ENCODE data around the gene AVPR1B. TPM values are rescaled to one million over a fixed set of nuclear protein-coding genes. Genes with fewer than 3 reads are reported as not detected.

Gene AVPR1B
- total and polyA plus RNA-seq, 4 donors = not detected

- Histone ChIP-seq H3K4me3 (no peak overlapping the region), H3K4me1 (ENCODE audit: control insufficient read depth in 5 of 5, insufficient read depth in 5 of 5, low read length in 5 of 5) (no peaks in the 10 kb centered on the region), H3K36me3 (ENCODE audit: control insufficient read depth in 4 of 4, insufficient read depth in 4 of 4, low read length in 4 of 4) (no peaks in the 10 kb centered on the region), H3K27me3 (ENCODE audit: control insufficient read depth in 3 of 3, insufficient read depth in 3 of 3, low read length in 2 of 3) (peaks cover 0 to 2% (median 0%) of the 10 kb centered on the region in 3 donors), H3K9ac (ENCODE audit: insufficient read depth in 1 of 2, low read length in 2 of 2) (no peak overlapping the region), H3K9me3 (ENCODE audit: control insufficient read depth in 4 of 4, insufficient read depth in 3 of 4, low read length in 3 of 4) (peaks cover 0 to 2% (median 0%) of the 10 kb centered on the region in 4 donors), H3K27ac (ENCODE audit: low read depth in 1 of 2, low read length in 1 of 2) (no peak overlapping the region)
- WGBS, 2 donors = 78 to 81% methylated on average over 11 of the region's 11 CpGs
- DNase-seq (no peak), ATAC-seq (ENCODE audit: insufficient read depth, low FRiP score) (no peak)
- no peak for TF ChIP-seq CTCF (IDR thresholded peaks at IDR 0.05; ENCODE audit: control extremely low read depth, extremely low read depth)
Observed at GRCh38 chr1:206075786-206076755, 41.1 kb downstream of the AVPR1B start.

GRCh38 chr1:206074839-206075238 is 42.3 kb downstream of the AVPR1B start:
- Histone ChIP-seq H3K4me3 (no peak overlapping the region), H3K27ac (ENCODE audit: low read depth in 1 of 2, low read length in 1 of 2) (no peak overlapping the region), H3K9ac (ENCODE audit: insufficient read depth in 1 of 2, low read length in 2 of 2) (no peak overlapping the region), H3K27me3 (ENCODE audit: control insufficient read depth in 3 of 3, insufficient read depth in 3 of 3, low read length in 2 of 3) (peaks cover 0 to 2% (median 0%) of the 10 kb centered on the region in 3 donors), H3K9me3 (ENCODE audit: control insufficient read depth in 4 of 4, insufficient read depth in 3 of 4, low read length in 3 of 4) (peaks cover 0 to 2% (median 0%) of the 10 kb centered on the region in 4 donors), H3K4me1 (ENCODE audit: control insufficient read depth in 5 of 5, insufficient read depth in 5 of 5, low read length in 5 of 5) (no peaks in the 10 kb centered on the region), H3K36me3 (ENCODE audit: control insufficient read depth in 4 of 4, insufficient read depth in 4 of 4, low read length in 4 of 4) (no peaks in the 10 kb centered on the region)
- no peak for TF ChIP-seq CTCF (IDR thresholded peaks at IDR 0.05; ENCODE audit: control extremely low read depth, extremely low read depth)
- DNase-seq (no peak), ATAC-seq (ENCODE audit: insufficient read depth, low FRiP score) (no peak)
- 27 to 39% methylated on average over 3 of the region's 3 CpGs for WGBS, 2 donors

- H3K36me3 ChIP-seq (ENCODE audit: control insufficient read depth in 4 of 4, insufficient read depth in 4 of 4, low read length in 4 of 4) = no peaks in the 10 kb centered on the region
- no peak overlapping the region for H3K4me3 ChIP-seq
- no peak overlapping the region for H3K27ac ChIP-seq (ENCODE audit: low read depth in 1 of 2, low read length in 1 of 2)
- no peaks in the 10 kb centered on the region for H3K9me3 ChIP-seq (ENCODE audit: control insufficient read depth in 4 of 4, insufficient read depth in 3 of 4, low read length in 3 of 4)
- no peak for TF ChIP-seq CTCF (IDR thresholded peaks at IDR 0.05; ENCODE audit: control extremely low read depth, extremely low read depth)
- ATAC-seq (ENCODE audit: insufficient read depth, low FRiP score) = no peak
- no peak for DNase-seq
- WGBS, 2 donors = 69 to 84% methylated on average over 9 of the region's 9 CpGs
- peaks cover 0 to 2% (median under 1%) of the 10 kb centered on the region in 3 donors for H3K27me3 ChIP-seq (ENCODE audit: control insufficient read depth in 3 of 3, insufficient read depth in 3 of 3, low read length in 2 of 3)
- no peak overlapping the region for H3K9ac ChIP-seq (ENCODE audit: insufficient read depth in 1 of 2, low read length in 2 of 2)
- H3K4me1 ChIP-seq (ENCODE audit: control insufficient read depth in 5 of 5, insufficient read depth in 5 of 5, low read length in 5 of 5) = peaks cover 0 to 4% (median 0%) of the 10 kb centered on the region in 5 donors
Observed at GRCh38 chr1:206070627-206071304, 46.4 kb downstream of the AVPR1B start.
